T-helper 1 cell (primary cell): Measurements from ENCODE around the gene OR4X1.
"Not testable (repeated sequence)": the region's sequence is repeated elsewhere in the genome, so short reads cannot be mapped to it uniquely, and the experiment has no call there.

Experiments used
- DNase-seq, 5 donors: peaks; one replicate each; pipeline ENCODE4 v3.0.0-alpha.2; 2012 to 2020
- total RNA-seq, 4 donors: gene quantifications; one replicate each; lab custom pipeline; 2026; lab: John Stamatoyannopoulos, UW

OR4X1 gene
- total RNA-seq: 0 reads per million in 4 donors

- no peak for DNase-seq
Observed at GRCh38 chr11:48263423-48263911, at the start of gene OR4X1. TSS of gene OR4X1 (plus strand) at chr11:48263861. CDS start at chr11:48263861, 0 bp downstream.

GRCh38 chr11:48216510-48216909, 47.2 kb upstream of the OR4X1 start, which contains the start of gene OR4B1:
TSS of gene OR4B1 (plus strand) at chr11:48216810. CDS start at chr11:48216810, 0 bp downstream.
- DNase-seq: no peak

- no peak for DNase-seq
Observed at GRCh38 chr11:48228761-48229160, 34.9 kb upstream of the OR4X1 start.

- not testable (repeated sequence) for DNase-seq
Observed at GRCh38 chr11:48230057-48230456, 33.6 kb upstream of the OR4X1 start.

GRCh38 chr11:48237727-48238126, 25.9 kb upstream of the OR4X1 start:
- DNase-seq: no peak

GRCh38 chr11:48242501-48242900, 21.2 kb upstream of the OR4X1 start:
- no peak for DNase-seq

- DNase-seq: no peak
Observed at GRCh38 chr11:48244804-48245203, 18.9 kb upstream of the OR4X1 start, which contains the start of gene OR4X2. TSS of gene OR4X2 (plus strand) at chr11:48245104. CDS start at chr11:48245104, 0 bp downstream.

GRCh38 chr11:48248902-48249301, 14.8 kb upstream of the OR4X1 start:
- no peak for DNase-seq

- no peak for DNase-seq
Observed at GRCh38 chr11:48261600-48261999, 2.1 kb upstream of the OR4X1 start.

GRCh38 chr11:48270621-48271020, 7.0 kb downstream of the OR4X1 start:
- DNase-seq: no peak

- DNase-seq: no peak
Observed at GRCh38 chr11:48272606-48273005, 8.9 kb downstream of the OR4X1 start.

GRCh38 chr11:48305923-48306322, 42.3 kb downstream of the OR4X1 start, which contains the start of gene OR4S1:
TSS of gene OR4S1 (plus strand) at chr11:48306223. CDS start at chr11:48306223, 0 bp downstream.
- DNase-seq: no peak

GRCh38 chr11:48307760-48308386, 44.2 kb downstream of the OR4X1 start:
- peak; percentile 19 to 58 (median 41) for DNase-seq

- not testable (repeated sequence) for DNase-seq
Observed at GRCh38 chr11:48313590-48313989, 49.9 kb downstream of the OR4X1 start.
